ENCODE results near the gene SPAG7.

DNA sequence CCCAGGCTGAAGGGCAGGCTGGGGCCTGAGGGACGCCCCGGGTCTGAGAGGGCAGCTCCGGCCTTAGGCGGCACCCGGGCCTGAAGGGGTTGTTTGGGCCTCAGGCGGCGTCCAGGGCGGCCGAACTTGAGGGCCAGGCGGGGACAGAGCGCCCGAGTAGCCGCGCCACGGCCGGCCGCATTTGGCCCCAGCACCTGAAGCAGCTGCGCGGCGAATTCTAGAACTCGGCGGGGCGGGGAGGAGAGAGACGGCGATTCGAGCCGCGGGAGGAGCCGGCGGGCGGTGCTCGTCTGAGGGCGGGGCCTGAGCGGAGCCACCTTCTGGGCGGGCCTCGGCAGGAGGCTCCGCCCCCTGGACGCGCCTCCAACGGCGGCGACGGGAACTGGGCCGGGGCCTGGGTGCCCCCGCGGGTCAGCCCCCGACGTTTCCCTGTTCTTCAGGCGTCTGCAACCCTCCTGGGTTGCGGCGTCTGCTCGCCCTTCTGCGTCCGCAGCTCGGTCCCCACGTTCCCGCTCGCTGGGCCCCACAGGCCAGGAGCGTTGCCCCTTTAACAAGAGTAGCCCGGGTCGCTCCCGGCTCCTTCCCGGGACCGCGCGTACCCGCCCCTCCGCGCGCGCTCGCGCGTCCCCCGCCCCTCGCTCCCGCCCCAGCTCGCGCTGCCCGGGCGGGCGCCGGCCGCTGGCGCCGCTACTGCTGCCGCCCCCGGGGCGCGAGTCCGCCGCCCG is 29.8 kb upstream of the SPAG7 start, which contains the start of the genes INCA1 and KIF1C:
- TF ChIP-seq CTCF (IDR thresholded peaks at IDR 0.05) (peak in 1 of 3 experiments; percentile 21), POLR2A (IDR thresholded peaks at IDR 0.05) (peak; percentile 58)
